ENCODE results near the gene RBBP6.

RBBP6 gene

DNA sequence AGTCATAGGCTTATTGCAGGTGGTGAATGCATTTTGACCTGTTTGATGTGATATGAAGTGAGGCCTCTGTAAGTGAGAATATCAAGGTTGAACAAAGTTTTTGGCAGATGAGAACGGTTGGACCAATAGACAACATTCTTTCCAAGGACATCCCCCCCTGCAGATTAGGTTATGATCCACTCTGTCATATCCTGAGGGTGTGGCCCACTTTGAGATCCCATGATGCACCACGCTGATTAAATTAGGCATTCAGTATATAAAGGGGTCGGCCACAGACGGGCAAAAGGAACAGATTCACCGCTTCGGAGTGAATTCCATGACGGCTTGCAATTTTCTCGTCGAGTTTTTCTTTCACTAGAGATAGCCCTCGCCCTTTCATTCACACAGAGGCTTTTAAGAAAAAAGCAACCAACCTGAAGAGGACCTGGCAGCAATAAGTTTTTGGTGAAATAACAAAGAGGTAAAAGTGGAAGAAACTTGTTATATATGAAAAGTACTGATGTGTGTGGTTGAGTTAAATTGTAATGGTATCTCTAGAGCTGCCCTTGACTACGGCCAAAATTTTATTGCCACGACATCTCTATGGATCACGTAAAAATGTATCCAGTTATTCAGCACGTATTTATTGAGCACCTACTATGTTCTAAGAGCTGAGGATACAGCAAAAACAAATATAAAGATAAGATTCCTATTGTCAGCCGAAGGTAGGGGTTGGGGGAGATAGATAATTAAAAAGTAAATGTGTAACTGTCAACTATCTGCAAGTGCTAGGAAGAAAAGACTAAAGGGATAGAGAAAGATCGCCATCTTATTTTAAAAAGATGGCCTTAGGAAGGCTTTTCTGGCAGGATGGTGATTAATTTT is 1.7 kb upstream of the RBBP6 start:
- H3K27me3 ChIP-seq: no peaks in the 10 kb centered on the region
- no peaks in the 10 kb centered on the region for H3K4me1 ChIP-seq
- no peak for TF ChIP-seq CTCF (IDR thresholded peaks at IDR 0.05; ENCODE audit: low read depth, low read length)
- H3K9me3 ChIP-seq: no peaks in the 10 kb centered on the region
- DNase-seq: peak; percentile 32
- H3K4me3 ChIP-seq (ENCODE audit: low read depth, low read length): no peak overlapping the region
- H3K36me3 ChIP-seq: peaks cover 7% of the 10 kb centered on the region; the same call in 1 of the 2 replicates

GRCh38 chr16:24538756-24539294 is 541 bp upstream of the RBBP6 start:
- no peak for TF ChIP-seq CTCF (IDR thresholded peaks at IDR 0.05; ENCODE audit: low read depth, low read length)
- Histone ChIP-seq H3K27me3 (no peaks in the 10 kb centered on the region), H3K9me3 (no peaks in the 10 kb centered on the region), H3K36me3 (peaks cover 13% of the 10 kb centered on the region), H3K4me1 (no peaks in the 10 kb centered on the region; the same call in 1 of the 2 replicates), H3K4me3 (ENCODE audit: low read depth, low read length) (peak overlapping the region; percentile 77)
- DNase-seq: no peak

- Histone ChIP-seq H3K9me3 (no peaks in the 10 kb centered on the region), H3K4me1 (peaks cover 3% of the 10 kb centered on the region; the same call in 1 of the 2 replicates), H3K4me3 (ENCODE audit: low read depth, low read length) (peak overlapping the region; percentile 77), H3K36me3 (peaks cover 21% of the 10 kb centered on the region), H3K27me3 (no peaks in the 10 kb centered on the region)
- DNase-seq: peak; percentile 52
- no peak for TF ChIP-seq CTCF (IDR thresholded peaks at IDR 0.05; ENCODE audit: low read depth, low read length)
These were observed 660 bp downstream of the RBBP6 start for GRCh38 chr16:24539850-24540601.

GRCh38 chr16:24540602-24541210 is 1.3 kb downstream of the RBBP6 start:
- no peaks in the 10 kb centered on the region for H3K9me3 ChIP-seq
- TF ChIP-seq CTCF (IDR thresholded peaks at IDR 0.05; ENCODE audit: low read depth, low read length): no peak
- peaks cover 21% of the 10 kb centered on the region for H3K36me3 ChIP-seq
- peaks cover 3% of the 10 kb centered on the region; the same call in 1 of the 2 replicates for H3K4me1 ChIP-seq
- no peak for DNase-seq
- H3K27me3 ChIP-seq: no peaks in the 10 kb centered on the region
- peak overlapping the region; percentile 77 for H3K4me3 ChIP-seq (ENCODE audit: low read depth, low read length)

DNA sequence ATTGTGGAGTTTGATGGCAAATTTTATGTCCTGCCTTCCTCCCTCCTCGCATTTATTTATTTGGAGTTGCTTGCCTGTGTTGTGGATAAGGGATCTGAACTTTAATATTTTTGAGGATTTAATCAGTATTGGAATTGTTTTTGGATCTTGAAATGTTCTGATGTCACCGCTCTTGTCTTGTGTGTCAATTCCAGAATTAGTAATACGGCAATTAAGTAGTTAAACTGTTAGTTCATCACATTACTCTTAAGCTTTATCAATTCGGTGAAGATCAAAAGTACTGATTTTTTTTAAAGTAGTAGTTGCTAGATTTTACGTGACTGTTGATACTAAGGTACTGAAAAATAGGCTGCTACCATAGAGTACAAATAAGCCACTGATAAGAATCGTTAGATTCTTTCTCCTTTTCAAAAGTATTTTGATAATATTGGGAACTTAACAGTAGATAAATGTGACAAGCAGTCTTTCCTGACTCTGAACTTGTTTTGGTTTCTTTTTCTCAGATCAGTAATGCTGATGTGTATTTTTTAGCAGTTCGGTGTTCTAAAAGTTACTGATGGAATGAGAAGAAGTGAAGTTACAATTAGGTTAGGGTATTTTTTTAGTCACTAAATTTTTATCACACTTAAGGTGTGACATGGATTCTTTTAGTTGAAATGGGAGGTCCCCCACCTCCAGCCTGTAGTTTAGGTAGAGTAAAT is 2.0 kb downstream of the RBBP6 start:
- Histone ChIP-seq H3K4me1 (peaks cover 3% of the 10 kb centered on the region; the same call in 1 of the 2 replicates), H3K36me3 (peaks cover 23% of the 10 kb centered on the region), H3K27me3 (no peaks in the 10 kb centered on the region), H3K9me3 (no peaks in the 10 kb centered on the region), H3K4me3 (ENCODE audit: low read depth, low read length) (peak overlapping the region; percentile 77)
- TF ChIP-seq CTCF (IDR thresholded peaks at IDR 0.05; ENCODE audit: low read depth, low read length): no peak
- no peak for DNase-seq

Data from BE2C (cell line).